CD4-positive, alpha-beta T cell treated with Interleukin-17A for 1 hour (primary cell): ENCODE measurements around the gene UCN2.

Experiments used
- DNase-seq: peaks from one replicate; pipeline ENCODE4 v3.0.0-alpha.2; 2020

Gene UCN2

DNA sequence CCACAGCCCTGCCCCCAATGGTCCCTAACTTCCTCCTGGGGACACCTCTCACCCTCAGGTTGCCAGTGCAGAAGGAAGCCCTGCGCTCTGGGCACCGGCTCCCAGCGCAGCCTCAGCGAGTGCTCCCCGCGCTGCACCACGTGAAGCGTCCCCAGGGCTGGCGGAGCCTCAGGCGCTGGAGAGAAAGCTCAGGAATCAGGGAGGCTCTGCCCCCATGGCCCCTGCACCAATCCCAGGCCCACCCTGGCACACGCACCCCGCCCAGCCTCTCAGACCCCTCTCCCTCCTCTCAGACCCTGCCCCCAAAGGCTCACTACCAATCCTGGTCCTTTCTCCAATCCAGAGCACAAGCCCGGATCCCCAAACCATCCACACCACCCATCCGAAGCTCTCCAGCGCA is 24.6 kb upstream of the UCN2 start:
- no peak for DNase-seq

DNA sequence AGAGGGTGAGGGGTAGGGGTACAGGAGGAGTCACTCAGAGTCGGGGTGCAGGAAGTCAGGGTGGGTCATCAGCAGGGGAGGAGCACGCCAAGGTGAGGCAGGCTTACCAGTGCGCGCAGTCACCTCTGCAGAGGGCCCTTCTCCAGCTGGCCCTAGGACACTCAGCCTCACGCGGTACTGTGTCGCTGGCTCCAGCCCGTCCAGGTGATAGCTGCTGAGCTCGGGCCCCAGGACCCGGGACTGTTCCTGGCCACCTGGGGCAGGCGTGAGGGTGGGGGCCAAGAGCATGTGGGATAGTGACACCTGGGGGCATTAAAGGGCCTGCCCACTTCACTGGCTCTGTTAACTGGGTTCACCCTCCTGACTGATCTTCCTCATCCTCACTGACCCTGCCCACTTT is 24.1 kb upstream of the UCN2 start:
- DNase-seq, result no peak

DNA sequence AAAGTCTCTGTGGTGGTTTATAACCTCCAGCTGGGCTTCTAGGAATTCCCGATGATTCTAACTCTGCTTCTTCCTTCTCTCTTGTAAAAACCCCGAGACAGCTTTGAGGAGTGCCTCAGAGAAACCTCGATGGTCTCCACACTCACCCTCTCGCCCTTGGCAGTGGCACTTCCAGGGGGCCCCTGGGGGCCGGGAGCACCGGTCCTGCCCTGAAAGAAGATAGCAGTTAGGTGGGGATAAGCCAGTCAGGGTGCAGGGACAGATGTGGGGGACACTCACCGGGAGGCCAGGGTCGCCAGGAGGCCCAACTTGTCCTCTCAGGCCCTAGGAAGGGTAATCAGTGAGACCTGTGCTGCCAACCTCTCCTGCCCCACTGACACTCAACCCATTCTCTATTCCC is 21.8 kb upstream of the UCN2 start:
- no peak for DNase-seq

DNA sequence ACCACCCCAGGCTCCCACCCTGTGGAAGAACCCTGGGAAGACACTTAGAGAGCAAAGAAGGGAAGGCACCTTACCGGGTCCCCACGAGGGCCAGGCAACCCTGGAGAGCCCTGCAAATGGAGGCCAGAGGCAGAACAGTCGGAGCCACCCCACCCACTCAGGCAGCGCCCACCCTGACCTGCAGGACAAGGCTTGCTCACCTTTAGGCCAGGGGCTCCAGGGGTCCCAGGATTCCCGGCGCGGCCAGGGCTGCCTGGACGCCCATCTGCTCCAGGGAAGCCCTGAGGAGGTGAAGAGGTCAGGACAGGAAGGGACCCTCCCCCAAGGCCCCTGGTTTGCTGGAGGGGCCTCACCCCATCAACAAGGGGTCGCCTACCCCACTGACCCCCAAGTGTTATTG is 21.3 kb upstream of the UCN2 start:
- no peak for DNase-seq

DNA sequence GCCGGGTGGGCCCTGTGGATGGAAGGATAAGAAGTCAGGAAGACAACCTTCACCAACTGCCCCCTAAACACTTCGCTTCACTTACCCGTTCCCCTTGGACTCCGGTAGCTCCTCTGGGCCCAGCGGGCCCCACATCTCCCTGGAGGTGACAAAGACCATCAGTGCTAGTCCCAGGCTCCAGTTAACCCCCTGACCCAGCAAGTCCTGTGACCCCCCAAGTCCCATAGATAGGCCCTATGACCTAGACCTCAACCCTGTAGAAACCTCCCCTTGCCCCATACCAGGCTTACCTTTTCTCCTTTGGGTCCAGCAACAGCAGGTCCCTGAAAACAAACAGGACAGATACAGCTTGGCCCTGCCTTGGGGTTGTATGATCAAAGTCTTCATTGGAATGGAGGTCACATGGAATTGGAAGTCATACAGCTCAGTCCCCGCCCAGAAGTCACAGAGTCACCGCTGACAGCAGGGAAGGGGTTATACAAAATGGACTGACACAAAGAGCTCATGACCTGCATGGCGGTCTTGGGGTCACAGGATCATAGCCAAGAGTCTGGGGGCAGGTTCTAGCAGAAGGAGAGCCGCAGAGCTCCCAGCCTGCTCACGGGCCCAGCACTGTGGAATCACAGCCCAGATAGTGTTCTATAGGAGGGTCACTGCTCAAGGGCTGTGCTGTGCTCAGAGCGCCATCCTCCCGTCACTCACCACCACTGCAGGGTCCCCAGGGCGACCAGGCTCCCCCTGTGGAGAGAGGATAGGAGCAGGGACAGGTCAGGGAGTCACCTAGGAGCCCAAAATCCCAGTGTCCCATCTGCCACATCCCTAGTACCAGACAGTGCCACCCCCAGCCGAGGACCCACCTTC is 18.3 kb upstream of the UCN2 start:
- no peak for DNase-seq

DNA sequence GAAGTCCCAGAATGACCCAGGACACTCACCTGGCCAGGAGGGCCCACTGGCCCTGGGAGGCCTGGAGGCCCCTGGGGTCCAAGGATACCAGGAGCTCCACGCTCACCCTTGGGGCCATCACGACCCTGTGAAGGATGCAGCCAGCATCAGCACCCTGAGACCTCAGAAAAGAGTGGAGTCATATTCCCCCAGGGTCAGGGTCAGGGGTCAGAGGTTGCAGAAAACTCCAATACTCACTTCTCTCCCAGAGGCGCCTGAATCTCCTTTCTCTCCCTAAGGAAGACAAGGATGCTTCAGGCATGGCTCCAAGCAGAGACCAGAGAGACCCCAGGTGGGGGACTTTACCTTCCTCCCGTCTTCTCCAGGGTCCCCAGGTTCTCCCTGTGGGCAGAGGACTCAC is 13.1 kb upstream of the UCN2 start:
- no peak for DNase-seq

DNA sequence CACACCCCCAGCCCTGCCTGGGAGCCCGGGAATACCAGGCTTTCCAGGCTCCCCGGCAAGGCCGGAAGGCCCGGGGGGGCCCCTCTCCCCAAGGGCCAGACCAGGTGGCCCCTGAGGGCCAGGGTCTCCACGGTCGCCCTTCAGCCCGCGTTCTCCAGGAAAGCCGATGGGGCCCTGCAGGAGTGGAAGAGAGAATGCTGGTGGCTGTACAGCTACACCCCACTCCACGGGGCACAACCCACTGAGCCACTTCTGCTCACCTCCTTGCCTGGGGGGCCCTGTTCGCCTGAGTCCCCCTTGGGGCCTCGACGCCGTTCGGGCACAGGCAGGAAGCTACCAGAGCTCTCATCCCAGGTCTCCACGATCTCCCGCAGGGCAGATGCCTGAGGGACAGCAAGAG is 11.8 kb upstream of the UCN2 start:
- no peak for DNase-seq

DNA sequence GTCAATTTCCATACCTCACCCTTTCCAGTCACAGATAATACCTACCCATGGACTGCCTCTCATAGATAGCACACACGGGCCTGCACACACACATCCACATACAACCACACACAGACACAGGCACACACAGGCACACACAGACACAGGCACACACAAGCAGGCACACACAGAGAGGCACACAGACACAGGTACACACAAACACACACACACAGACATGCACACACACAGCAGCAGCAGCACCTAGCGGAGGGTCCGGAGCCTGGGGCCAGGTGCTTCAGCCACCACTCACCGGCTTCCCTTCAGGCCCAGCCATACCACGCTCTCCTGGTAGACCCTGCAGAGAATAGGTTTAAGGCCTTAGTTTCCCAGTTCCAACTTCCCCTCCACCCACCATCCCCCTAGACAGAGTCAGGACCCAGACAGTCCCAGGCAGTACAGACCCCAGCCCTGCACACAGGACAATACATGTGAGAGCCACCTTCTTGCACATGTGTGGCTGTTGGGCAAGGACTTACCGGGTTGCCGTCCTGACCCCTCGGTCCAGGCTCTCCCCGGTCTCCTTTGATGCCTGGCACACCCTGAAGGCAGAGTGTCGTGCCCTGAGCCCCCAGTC is 10.5 kb upstream of the UCN2 start:
- no peak for DNase-seq

DNA sequence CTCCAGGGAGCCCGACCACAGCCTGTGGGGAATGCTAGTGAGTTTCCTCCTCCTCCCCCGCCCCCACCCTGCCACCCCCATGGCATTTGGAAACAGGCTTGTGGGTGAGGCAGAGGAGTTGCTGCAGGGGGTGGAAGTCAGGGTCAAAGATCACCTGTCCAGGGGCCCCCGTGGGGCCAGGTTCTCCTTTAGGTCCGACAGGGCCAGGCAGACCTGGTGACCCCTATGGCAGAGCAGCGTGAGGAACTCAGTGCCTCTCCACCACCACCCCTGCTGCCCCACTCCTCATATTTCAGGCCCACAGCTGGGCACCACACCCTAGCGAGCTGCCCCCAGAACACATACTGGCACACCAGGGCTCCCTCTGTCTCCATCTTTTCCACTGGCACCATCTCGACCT is 8.9 kb upstream of the UCN2 start:
- no peak for DNase-seq

DNA sequence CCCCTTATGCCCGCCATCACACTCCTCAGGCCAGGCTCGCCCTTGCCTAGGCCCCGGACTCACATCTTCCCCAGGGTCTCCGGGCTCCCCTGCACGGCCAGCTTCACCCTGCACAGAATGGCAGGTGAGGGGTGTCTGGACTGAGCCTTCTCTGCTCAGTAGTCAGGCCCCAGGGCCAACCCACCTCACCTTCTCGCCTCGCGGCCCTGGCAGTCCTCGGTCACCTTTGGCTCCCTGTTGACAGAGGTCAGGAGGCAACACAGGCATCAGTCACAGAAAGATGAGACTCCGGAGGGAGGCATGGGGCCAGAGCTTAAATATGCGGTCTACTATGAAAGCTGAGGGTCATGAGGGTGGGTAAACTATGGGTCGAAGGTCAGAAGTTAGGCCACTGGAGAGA is 8.4 kb upstream of the UCN2 start:
- no peak for DNase-seq

DNA sequence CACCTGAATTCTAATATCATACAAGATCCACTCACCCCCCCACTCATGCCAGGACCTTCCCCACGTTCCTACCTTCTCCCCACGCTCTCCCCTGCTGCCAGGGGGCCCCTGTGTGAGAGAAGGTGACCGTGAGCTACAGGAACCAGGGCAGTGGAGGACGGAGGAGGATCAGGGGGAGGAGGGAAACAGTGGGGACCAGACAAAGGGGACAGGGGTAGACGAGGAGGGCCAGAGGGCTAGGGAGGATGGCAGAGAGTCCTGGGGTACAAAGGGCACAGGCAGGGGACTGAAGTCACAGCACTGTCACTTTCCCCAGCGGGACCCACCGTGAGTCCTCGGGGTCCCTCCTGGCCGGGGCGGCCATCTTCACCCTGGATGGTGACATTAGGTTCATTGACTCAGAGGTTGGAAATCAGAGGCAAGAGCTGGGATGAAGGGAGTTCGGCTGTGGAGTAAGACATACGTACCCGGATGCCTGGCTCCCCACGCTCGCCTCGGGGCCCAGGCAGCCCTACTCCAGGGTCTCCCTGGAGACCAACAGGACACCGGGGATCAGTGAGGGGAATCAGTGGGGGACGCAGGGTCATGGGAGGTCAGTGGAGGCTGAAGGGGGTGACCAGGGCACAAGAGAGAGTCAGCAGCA is 6.3 kb upstream of the UCN2 start:
- no peak for DNase-seq

DNA sequence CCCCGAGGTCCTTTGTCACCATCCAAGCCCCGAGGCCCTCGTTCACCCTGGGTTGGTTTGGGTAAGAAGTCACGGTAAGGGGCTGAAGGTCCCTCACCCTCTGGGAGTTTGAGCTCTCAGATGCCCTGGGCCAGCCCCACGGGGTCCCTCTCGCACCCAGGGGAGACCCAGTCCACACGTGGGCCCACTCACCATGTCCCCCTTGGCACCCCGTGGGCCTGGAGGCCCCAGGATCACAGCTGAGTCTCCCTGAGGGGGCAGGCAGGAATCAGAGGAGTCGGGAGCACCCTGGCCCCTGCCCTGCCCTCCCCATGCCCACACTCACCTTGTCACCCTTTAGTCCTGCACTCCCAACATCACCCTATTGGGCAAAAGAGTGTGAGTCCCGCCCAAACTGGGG is 5.8 kb upstream of the UCN2 start:
- no peak for DNase-seq

DNA sequence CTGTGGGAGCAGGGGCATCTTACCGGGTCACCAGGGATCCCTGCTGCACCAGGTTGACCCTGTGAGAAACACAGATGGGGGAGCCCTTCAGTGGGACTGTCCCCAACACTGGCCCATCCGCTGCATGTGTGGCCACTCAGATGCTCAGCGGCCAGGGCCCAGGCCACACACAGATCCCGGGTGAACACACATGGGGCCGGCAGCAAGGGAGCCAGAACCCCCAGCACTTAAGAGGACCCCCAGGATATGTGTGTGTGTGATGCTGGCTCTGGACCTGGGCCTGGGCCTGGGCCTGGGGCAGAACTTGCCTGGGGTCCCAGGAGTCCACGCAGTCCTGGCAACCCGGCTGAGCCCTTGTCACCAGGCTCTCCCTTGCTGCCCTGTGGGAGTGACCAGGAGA is 4.9 kb upstream of the UCN2 start:
- no peak for DNase-seq

DNA sequence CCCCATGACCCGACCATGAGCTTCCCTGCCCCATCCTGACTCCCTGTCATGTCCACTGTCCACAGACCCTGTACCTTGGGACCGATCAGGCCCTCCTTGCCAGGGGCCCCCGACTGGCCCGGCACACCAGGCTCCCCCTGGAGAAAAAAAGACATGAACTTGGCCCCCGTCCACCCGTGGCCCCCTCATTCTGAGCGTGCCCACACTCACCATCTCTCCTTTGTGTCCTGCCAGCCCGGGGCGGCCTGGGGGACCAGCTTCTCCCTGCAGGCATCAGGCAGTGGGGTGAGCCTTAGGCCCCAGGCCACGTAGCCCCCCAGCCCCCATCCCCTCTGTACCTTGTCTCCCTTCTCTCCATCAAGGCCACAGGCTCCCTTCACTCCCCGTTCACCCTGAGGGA is 3.9 kb upstream of the UCN2 start:
- no peak for DNase-seq

DNA sequence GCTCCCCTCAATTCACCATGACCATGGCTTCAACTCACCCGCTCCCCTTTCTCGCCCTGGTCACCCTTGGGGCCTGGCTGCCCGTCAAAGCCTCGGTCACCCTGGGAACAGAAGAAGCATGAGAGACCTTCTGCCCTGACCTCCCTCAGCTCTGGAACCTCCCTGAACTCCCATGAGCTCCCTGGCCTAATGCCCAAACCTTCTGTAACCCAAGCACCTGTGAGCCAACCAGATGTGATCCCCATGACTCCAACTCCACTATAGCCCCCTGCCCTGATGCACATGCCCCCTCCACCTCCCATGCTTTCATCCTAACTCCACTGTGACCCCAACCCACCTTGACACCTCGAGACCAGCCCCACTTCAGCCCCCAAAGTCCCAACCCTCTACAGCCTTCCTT is 3.5 kb upstream of the UCN2 start:
- DNase-seq, result no peak

DNA sequence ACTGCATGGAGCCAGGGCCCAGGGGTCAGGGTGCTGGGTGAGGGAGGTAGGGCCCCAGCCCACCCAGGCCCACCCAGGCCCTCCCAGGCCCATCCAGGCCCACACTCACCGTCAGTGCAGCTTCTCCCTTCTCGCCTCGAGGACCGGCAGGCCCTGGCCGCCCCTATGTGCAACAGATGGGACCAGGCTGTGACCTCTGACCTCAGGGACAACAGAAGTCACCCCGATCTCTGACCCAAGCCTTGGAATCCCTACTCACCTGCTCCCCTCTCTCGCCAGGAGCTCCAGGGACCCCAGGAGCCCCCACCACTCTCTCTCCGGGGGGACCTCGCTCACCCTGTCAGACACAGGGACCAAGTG is 2.8 kb upstream of the UCN2 start:
- DNase-seq, result no peak

DNA sequence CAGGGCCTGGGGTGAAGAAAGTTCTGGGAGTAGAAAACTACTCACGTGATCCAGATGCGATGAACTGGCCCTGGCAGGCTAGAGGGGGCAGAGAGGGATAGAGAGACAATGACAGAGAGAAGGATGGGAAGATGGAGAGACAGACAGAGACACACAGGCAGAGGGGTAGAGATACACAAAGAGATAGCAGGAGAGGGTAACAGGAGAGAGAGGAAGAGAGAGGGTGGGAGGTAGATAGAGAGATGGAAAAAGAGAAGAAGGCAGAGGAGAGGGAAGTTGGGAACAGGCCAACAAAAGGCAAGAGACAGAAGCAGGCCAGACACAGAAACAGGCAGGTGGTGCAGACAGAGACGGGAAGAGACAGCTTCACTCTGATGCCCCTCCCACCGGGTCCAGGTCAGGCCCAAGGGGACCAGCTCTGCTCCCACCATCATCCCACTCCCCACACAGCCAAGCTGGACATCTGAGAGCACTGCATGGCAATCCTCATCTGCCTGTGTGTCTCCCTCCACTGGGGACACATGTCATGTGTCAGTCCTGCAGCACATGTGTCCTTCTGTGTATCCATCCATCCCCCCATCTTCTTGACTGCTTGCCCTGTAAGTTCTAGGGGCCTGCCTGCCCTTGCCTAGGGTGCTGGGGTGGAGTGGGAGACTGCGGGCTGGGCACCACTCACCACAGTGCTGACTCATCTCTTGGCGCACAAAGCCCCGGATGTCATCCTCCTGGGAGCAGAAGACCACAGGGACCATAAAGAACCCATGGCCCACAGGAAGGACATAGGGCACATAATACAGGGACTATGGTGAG is 2.2 kb upstream of the UCN2 start:
- no peak for DNase-seq

DNA sequence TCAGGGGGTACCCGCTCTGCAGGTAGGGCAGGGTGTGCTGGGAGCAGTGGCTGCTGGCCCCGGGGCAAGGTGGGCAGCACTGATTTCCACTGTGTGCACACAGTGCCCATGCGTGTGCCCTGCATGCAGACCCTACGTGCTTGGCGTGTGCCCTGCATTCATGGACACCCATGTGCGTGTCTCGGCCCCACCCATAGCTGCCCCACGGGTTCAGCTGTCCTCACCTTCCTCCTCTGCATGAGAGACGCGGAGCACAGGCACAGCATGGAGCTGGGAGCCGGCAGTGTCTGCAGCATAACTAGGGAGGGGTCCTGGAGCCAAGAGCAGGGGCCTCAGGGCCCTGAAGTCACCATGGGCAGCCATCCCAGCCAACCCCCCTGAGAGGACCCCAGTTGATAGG is 1.6 kb upstream of the UCN2 start:
- no peak for DNase-seq

DNA sequence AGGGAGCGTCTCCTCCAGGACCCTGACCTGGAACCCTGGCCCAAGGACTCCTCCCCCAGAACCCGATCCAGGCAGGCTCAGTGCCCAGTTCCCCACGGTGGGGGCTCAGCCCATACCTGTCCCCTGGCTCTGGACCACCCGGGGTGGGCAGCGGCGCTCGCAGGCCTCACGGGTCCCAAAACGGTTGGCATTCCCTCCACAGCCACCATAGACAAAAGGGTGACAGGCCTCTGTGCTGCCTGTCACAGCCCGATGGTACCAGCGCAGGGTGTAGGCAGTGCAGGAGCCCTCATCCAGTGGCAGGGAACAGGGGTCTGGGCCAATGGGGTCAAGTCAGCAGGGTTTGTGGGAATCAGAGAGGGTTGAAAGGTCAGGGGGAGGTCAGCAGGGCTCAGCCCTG is 1.1 kb upstream of the UCN2 start:
- DNase-seq, result no peak

DNA sequence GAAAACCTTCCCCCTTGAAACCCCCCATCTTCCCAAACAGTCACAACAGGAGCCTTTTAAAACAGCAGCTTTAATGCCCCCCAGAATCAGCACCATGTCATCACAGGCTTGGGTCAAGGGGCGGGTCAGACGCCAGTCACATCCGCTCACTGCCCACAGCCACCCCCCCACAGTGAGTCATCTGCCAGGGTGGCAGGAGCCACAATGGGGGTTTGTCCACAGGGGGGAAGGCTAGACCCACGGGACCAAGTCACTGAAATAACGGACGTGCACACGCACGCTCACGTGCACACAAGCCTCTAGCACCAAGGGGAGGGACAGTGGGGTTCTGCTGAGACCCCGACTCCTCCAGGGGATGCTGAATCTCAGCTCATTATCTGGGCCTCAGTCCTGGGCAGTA is 441 bp upstream of the UCN2 start:
- peak; percentile 67 for DNase-seq

DNA sequence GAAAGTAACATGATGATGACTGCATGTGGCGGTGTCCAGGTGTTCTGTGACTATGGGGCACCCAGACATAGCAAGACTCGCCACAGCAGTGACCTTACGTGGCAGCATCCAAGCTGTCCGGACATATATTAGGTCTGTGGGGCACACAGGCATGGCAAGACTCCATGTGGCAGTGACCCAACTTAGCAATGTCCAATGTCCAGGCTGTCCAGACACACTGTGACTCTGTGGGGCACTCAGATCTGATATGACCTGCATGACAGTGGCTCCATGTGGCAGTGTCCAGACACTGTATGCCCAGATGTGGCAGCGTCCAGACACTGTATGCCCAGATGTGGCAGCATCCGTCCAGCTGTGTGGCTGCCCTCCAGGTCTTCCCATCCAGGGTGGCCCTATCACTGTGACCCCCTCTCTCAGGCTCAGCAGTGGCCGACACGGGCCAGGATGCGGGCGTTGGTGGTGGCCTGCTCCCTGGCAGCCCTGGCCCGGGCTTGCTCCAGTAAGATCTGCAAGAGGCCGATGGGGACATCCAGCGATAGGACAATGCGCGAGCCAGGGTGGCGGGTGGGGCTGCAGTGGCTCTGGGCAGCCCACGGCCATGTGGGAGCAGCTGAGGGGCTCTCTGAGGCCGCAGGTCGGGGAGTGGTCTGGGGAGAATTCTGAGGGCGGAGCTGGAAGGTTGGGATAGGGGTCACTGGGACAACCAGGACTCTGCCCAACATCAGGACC is 1.1 kb downstream of the UCN2 start:
- no peak for DNase-seq

DNA sequence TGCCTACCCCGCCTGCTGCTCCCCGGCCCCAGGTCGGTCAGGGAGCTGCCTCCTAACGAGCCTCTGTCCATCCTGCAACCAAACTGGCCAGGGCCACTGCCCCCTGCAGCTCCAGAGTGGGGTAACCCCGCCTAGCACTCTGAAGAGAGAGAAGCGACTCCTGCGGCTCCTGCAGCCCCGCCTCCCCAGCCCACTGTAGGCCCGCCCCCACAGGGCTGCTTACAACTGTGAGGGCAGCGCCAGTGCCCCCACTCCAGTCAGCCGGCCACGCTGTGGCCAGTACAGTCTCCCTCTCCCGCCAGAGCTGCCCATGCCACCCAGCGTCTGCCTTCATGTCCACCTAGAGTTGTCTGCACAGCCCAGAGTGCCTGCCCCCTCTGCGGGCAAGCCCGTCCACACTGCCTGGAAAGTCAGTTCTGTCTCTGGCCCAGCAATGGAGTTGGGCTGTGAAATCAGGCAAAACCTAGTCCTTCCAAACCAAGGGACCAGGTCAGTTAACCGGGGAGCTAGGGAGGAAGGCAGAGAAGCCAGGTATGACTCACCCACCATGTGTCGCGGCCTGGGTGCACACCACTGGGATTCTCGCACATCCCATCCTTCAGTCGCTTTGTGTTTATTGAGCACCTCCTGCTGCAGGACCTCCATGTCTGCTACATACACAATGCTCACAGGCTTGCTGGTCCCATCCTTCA is 2.4 kb downstream of the UCN2 start:
- no peak for DNase-seq
